BE2C (cell line): Measurements from ENCODE around the gene C10orf120.

Source experiments
- DNase-seq: peaks from one replicate; pipeline ENCODE4 v3.0.0-alpha.2; 2020
- H3K27me3 ChIP-seq: fragments of 250-450 bp; sonication (Bioruptor Pico); 2 replicates; pipeline ENCODE4 v1.5.1; 2020; ENCODE audit warnings: mild to moderate bottlenecking
- H3K36me3 ChIP-seq: fragments of 250-450 bp; sonication (Bioruptor Pico); 2 replicates; pipeline ENCODE4 v1.5.1; 2020; ENCODE audit warnings: mild to moderate bottlenecking
- H3K4me1 ChIP-seq: fragments of 250-450 bp; sonication (Bioruptor Pico); 2 replicates; pipeline ENCODE4 v1.5.1; 2020
- H3K4me3 ChIP-seq: 2 replicates; pipeline ENCODE4 v1.5.1; 2011; ENCODE audit warnings: low read depth, low read length
- H3K9me3 ChIP-seq: fragments of 250-450 bp; sonication (Bioruptor Pico); 2 replicates; pipeline ENCODE4 v1.5.1; 2020
- TF ChIP-seq, protein P1 (sequence below): IDR thresholded peaks from 2 replicates; pipeline ENCODE4 v1.5.1; 2012; ENCODE audit warnings: mild to moderate bottlenecking, low read depth, low read length

C10orf120 gene

DNA sequence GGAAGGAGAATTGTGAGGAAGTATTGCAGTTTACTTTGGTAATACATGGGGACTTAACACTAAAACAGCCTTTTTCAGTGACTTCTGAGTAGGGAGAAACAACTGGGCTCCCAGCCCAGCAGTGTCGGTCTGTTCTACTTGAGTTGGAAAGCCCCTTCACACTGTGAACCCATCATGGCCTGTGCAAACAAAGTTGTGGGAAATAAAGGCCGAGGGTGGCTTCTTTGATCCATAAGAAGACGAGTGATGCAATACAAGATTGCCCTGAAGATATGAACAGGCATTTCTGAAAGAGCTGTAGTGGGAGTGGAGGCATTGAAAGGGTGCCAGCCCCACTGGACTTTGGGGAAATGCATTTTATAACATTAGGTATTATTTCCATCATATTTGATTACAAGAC, 28.3 kb downstream of the C10orf120 start:
- no peaks in the 10 kb centered on the region for H3K4me1 ChIP-seq
- H3K4me3 ChIP-seq: no peak overlapping the region
- DNase-seq: no peak
- no peaks in the 10 kb centered on the region for H3K36me3 ChIP-seq
- H3K27me3 ChIP-seq: peaks cover 15% of the 10 kb centered on the region
- TF ChIP-seq, protein P1, sequence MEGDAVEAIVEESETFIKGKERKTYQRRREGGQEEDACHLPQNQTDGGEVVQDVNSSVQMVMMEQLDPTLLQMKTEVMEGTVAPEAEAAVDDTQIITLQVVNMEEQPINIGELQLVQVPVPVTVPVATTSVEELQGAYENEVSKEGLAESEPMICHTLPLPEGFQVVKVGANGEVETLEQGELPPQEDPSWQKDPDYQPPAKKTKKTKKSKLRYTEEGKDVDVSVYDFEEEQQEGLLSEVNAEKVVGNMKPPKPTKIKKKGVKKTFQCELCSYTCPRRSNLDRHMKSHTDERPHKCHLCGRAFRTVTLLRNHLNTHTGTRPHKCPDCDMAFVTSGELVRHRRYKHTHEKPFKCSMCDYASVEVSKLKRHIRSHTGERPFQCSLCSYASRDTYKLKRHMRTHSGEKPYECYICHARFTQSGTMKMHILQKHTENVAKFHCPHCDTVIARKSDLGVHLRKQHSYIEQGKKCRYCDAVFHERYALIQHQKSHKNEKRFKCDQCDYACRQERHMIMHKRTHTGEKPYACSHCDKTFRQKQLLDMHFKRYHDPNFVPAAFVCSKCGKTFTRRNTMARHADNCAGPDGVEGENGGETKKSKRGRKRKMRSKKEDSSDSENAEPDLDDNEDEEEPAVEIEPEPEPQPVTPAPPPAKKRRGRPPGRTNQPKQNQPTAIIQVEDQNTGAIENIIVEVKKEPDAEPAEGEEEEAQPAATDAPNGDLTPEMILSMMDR: no peak
- no peaks in the 10 kb centered on the region for H3K9me3 ChIP-seq

GRCh38 chr10:122669842-122670241, 29.8 kb downstream of the C10orf120 start:
- Histone ChIP-seq H3K4me3 (no peak overlapping the region), H3K9me3 (no peaks in the 10 kb centered on the region), H3K27me3 (peaks cover 11% of the 10 kb centered on the region; the same call in 1 of the 2 replicates), H3K4me1 (no peaks in the 10 kb centered on the region), H3K36me3 (no peaks in the 10 kb centered on the region)
- TF ChIP-seq, protein P1: no peak
- DNase-seq: no peak

DNA sequence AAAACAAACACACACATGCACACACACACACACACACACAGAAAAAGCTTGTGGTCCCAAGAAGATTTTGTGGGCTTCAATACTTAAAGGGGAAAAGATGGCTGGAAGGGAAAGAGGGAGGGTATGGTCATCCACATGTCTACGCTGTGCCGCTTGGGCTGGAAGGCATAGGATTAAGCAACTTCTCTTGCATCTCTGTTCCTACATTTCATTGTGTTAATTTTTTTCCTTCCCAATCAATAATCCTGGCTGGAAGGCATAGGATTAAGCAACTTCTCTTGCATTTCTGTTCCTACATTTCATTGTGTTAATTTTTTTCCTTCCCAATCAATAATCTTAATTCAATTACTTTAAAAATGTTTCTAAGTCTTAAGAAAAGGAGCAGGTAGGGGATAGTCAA, 30.6 kb downstream of the C10orf120 start:
- Histone ChIP-seq H3K27me3 (peaks cover 12% of the 10 kb centered on the region; the same call in 1 of the 2 replicates), H3K9me3 (no peaks in the 10 kb centered on the region), H3K4me1 (no peaks in the 10 kb centered on the region), H3K36me3 (no peaks in the 10 kb centered on the region), H3K4me3 (no peak overlapping the region)
- no peak for DNase-seq
- TF ChIP-seq, protein P1: no peak

- H3K9me3 ChIP-seq: no peaks in the 10 kb centered on the region
- no peak overlapping the region for H3K4me3 ChIP-seq
- TF ChIP-seq, protein P1: no peak
- no peaks in the 10 kb centered on the region for H3K4me1 ChIP-seq
- H3K27me3 ChIP-seq: peaks cover 12% of the 10 kb centered on the region; the same call in 1 of the 2 replicates
- DNase-seq: no peak
- no peaks in the 10 kb centered on the region for H3K36me3 ChIP-seq
Measured at GRCh38 chr10:122665946-122666345, 33.7 kb downstream of the C10orf120 start.

DNA sequence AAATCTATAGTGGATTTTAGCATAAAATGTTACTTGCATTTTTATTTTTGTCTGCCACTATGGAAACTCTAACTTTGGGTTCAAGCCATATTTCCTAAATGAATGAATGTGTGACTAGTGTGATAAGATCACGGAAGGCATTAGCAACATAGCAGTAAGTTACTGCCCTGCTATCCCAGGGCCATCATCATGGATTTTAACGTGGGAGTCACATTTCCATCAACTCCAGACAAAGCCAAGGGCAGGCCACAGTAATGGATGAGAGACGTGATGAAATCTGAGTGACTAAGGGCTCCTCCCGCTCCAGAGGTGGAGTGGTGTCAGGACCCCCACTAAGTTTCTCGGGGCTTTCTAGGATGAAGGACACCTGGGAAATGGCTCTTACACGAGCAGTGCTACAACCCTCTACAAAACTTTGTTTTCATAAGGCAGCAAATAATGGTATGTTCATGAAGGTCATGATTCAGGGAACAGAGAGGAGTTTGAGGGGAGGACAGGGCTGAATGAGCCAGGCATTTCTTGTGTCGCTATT, 34.3 kb downstream of the C10orf120 start:
- DNase-seq: no peak
- Histone ChIP-seq H3K9me3 (no peaks in the 10 kb centered on the region), H3K36me3 (no peaks in the 10 kb centered on the region), H3K27me3 (peaks cover 12% of the 10 kb centered on the region; the same call in 1 of the 2 replicates), H3K4me1 (no peaks in the 10 kb centered on the region), H3K4me3 (no peak overlapping the region)
- TF ChIP-seq, protein P1: no peak

DNA sequence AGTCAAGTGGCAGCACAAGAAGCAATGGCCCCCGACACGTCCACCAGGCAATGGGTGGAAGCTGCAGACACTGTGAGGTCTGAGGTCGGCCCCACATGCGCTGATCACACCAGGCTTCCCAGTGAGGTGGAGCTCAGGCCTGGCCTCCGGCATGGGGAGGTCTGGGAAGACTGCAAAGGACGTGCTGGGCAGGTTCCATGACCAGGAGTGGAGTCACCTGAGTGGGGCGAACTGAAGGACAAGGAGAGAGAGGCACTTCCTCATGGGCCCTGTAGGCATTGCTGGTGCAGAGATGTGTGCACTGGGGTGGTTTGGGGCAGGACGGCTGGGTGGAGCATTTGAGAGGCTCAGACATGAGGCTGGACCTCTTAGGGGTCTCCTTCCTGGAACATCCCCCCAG, 35.1 kb downstream of the C10orf120 start:
- DNase-seq: no peak
- TF ChIP-seq, protein P1: no peak
- H3K9me3 ChIP-seq: no peaks in the 10 kb centered on the region
- no peak overlapping the region for H3K4me3 ChIP-seq
- no peaks in the 10 kb centered on the region for H3K36me3 ChIP-seq
- peaks cover 12% of the 10 kb centered on the region; the same call in 1 of the 2 replicates for H3K27me3 ChIP-seq
- H3K4me1 ChIP-seq: no peaks in the 10 kb centered on the region
